Measurements from ENCODE around the gene STKLD1. TPM values are rescaled to one million over a fixed set of nuclear protein-coding genes. Genes with fewer than 3 reads are reported as not detected.

Gene STKLD1
- total RNA-seq, 3 donors from 2014 or later (not counting 1 experiment from before 2014, with no cell fraction given), result 0.53 to 2.9 (median 1.1) TPM

DNA sequence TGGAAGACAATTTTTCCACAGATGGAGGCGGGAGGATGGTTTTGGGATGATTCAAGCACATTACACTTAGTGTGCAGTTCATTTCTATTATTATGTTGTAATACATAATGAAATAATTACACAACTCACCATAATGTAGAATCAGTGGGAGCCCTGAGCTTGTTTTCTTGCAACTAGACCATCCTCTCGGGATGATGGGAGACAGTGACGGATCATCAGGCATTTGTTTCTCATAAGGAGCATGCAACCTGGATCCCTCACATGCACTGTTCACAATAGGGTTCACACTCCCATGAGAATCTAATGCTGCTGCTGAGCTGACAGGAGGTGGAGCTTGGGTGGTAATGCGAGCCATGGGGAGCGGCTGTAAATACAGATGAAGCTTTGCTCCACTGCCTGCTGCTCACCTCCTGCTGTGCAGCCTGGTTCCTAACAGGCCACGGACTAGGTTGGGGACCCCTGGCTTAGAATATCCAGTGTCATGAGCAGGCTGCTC lies 1.6 kb downstream of the STKLD1 start:
- H3K36me3 ChIP-seq (ENCODE audit: control insufficient read depth, insufficient read depth, low read length), result peaks cover 4% of the 10 kb centered on the region
- Mint-ChIP-seq H3K4me1 (peaks cover 10 to 16% of the 10 kb centered on the region in 2 donors), H3K9me3 (no peaks in the 10 kb centered on the region), H3K36me3 (no peaks in the 10 kb centered on the region), H3K4me3 (no peak overlapping the region), H3K27ac (no peak overlapping the region), H3K27me3 (ENCODE audit: low read depth in 2 of 2) (no peaks in the 10 kb centered on the region)
- H3K4me3 ChIP-seq (ENCODE audit: low read length), result no peak overlapping the region
- H3K4me1 ChIP-seq (ENCODE audit: control insufficient read depth, insufficient read depth, low read length), result peaks cover 29% of the 10 kb centered on the region
- H3K9me3 ChIP-seq (ENCODE audit: control insufficient read depth, insufficient read depth, low read length), result no peaks in the 10 kb centered on the region
- DNase-seq (no peak), ATAC-seq (no peak)
- no peaks in the 10 kb centered on the region for H3K27me3 ChIP-seq (ENCODE audit: control insufficient read depth, insufficient read depth, low read length)
- TF ChIP-seq, protein P1, sequence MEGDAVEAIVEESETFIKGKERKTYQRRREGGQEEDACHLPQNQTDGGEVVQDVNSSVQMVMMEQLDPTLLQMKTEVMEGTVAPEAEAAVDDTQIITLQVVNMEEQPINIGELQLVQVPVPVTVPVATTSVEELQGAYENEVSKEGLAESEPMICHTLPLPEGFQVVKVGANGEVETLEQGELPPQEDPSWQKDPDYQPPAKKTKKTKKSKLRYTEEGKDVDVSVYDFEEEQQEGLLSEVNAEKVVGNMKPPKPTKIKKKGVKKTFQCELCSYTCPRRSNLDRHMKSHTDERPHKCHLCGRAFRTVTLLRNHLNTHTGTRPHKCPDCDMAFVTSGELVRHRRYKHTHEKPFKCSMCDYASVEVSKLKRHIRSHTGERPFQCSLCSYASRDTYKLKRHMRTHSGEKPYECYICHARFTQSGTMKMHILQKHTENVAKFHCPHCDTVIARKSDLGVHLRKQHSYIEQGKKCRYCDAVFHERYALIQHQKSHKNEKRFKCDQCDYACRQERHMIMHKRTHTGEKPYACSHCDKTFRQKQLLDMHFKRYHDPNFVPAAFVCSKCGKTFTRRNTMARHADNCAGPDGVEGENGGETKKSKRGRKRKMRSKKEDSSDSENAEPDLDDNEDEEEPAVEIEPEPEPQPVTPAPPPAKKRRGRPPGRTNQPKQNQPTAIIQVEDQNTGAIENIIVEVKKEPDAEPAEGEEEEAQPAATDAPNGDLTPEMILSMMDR (IDR thresholded peaks at IDR 0.05), result no peak
- intact Hi-C loops (cut with micrococcal nuclease), result loop anchor here (2.0 to 10.0 kb wide), 2 partner anchors 41 to 193 kb away; partner anchors contain the start of gene SURF6
- no peak overlapping the region for H3K27ac ChIP-seq (ENCODE audit: low read length)
- WGBS (ENCODE audit: insufficient coverage), result 86% methylated on average over 5 of the region's 6 CpGs

DNA sequence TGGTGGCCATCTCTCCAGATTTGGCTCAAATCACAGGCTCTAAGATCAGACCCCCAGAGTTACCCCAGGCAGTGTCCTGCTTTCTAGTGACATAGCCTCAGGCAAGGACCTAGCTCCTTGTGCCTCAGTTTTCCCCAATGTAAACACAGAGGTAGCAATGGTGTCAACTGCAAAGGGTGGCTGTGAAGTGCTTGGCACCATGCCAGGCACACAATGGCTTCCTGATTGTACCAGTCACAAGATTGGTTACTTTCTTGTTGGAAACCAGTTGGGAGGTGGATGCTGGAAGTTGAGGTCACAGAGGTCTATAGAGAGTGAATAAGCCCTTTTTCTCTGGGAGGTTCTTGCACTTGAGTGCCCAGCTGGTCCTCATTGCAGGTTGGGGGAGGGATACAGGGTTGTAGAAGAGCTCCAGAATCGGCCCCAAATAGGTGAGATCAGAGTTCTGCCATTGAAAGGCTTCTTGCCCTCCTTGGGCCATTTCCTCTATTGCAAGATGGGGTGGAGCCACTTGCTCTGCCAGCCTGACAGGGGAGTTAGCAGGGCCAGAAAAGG lies 2.3 kb downstream of the STKLD1 start:
- WGBS (ENCODE audit: insufficient coverage), result 88% methylated on average over 1 of the region's 1 CpG
- Histone ChIP-seq H3K4me1 (ENCODE audit: control insufficient read depth, insufficient read depth, low read length) (peaks cover 24% of the 10 kb centered on the region), H3K4me3 (ENCODE audit: low read length) (no peak overlapping the region), H3K36me3 (ENCODE audit: control insufficient read depth, insufficient read depth, low read length) (no peaks in the 10 kb centered on the region), H3K27ac (ENCODE audit: low read length) (no peak overlapping the region), H3K27me3 (ENCODE audit: control insufficient read depth, insufficient read depth, low read length) (no peaks in the 10 kb centered on the region), H3K9me3 (ENCODE audit: control insufficient read depth, insufficient read depth, low read length) (no peaks in the 10 kb centered on the region)
- H3K36me3 Mint-ChIP-seq, result no peaks in the 10 kb centered on the region
- H3K4me3 Mint-ChIP-seq, result peak overlapping the region; percentile 5
- intact Hi-C loops (cut with micrococcal nuclease), result loop anchor here (10.0 kb wide), 1 partner anchor 194 kb away; no protein-coding TSS in a partner anchor
- no peak for DNase-seq
- no peak for ATAC-seq
- H3K9me3 Mint-ChIP-seq, result no peaks in the 10 kb centered on the region
- H3K4me1 Mint-ChIP-seq, result peaks cover 10 to 14% of the 10 kb centered on the region in 2 donors
- no peak overlapping the region for H3K27ac Mint-ChIP-seq
- TF ChIP-seq, protein P1 (IDR thresholded peaks at IDR 0.05), result no peak
- H3K27me3 Mint-ChIP-seq (ENCODE audit: low read depth in 2 of 2), result no peaks in the 10 kb centered on the region

- 96% methylated on average over 11 of the region's 14 CpGs for WGBS (ENCODE audit: insufficient coverage)
- Histone ChIP-seq H3K27me3 (ENCODE audit: control insufficient read depth, insufficient read depth, low read length) (no peaks in the 10 kb centered on the region), H3K9me3 (ENCODE audit: control insufficient read depth, insufficient read depth, low read length) (no peaks in the 10 kb centered on the region), H3K27ac (ENCODE audit: low read length) (no peak overlapping the region), H3K36me3 (ENCODE audit: control insufficient read depth, insufficient read depth, low read length) (no peaks in the 10 kb centered on the region), H3K4me3 (ENCODE audit: low read length) (no peak overlapping the region), H3K4me1 (ENCODE audit: control insufficient read depth, insufficient read depth, low read length) (peaks cover 17% of the 10 kb centered on the region)
- H3K27ac Mint-ChIP-seq, result no peak overlapping the region
- H3K4me3 Mint-ChIP-seq, result no peak overlapping the region
- no peaks in the 10 kb centered on the region for H3K36me3 Mint-ChIP-seq
- no peak for ATAC-seq
- no peaks in the 10 kb centered on the region for H3K9me3 Mint-ChIP-seq
- no peak for DNase-seq
- no peaks in the 10 kb centered on the region for H3K27me3 Mint-ChIP-seq (ENCODE audit: low read depth in 2 of 2)
- peaks cover 8 to 12% of the 10 kb centered on the region in 2 donors for H3K4me1 Mint-ChIP-seq
- intact Hi-C loops (cut with micrococcal nuclease), result loop anchor here (10.0 kb wide), 1 partner anchor 195 kb away; no protein-coding TSS in a partner anchor
- TF ChIP-seq, protein P1 (IDR thresholded peaks at IDR 0.05), result no peak
Observed at GRCh38 chr9:133379153-133380086, 3.3 kb downstream of the STKLD1 start.
